ENCODE results near the gene PPP2R3C.
"Not testable (repeated sequence)": the region's sequence is repeated elsewhere in the genome, so short reads cannot be mapped to it uniquely, and the experiment has no call there.

The PPP2R3C gene

GRCh38 chr14:35159742-35160409, 38.1 kb upstream of the PPP2R3C start:
- no peaks in the 10 kb centered on the region for H3K4me1 ChIP-seq (ENCODE audit: control insufficient read depth in 1 of 2, insufficient read depth in 1 of 2, low read depth in 1 of 2, low read length in 1 of 2)
- H3K27ac ChIP-seq = no peak overlapping the region
- TF ChIP-seq, protein P1, sequence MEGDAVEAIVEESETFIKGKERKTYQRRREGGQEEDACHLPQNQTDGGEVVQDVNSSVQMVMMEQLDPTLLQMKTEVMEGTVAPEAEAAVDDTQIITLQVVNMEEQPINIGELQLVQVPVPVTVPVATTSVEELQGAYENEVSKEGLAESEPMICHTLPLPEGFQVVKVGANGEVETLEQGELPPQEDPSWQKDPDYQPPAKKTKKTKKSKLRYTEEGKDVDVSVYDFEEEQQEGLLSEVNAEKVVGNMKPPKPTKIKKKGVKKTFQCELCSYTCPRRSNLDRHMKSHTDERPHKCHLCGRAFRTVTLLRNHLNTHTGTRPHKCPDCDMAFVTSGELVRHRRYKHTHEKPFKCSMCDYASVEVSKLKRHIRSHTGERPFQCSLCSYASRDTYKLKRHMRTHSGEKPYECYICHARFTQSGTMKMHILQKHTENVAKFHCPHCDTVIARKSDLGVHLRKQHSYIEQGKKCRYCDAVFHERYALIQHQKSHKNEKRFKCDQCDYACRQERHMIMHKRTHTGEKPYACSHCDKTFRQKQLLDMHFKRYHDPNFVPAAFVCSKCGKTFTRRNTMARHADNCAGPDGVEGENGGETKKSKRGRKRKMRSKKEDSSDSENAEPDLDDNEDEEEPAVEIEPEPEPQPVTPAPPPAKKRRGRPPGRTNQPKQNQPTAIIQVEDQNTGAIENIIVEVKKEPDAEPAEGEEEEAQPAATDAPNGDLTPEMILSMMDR (IDR thresholded peaks at IDR 0.05) = no peak
- no peaks in the 10 kb centered on the region for H3K9me3 ChIP-seq
- H3K36me3 ChIP-seq = peaks cover 26% of the 10 kb centered on the region
- H3K27me3 ChIP-seq = no peaks in the 10 kb centered on the region
- H3K4me3 ChIP-seq (ENCODE audit: low read depth in 1 of 2, low read length in 1 of 2) = no peak overlapping the region

DNA sequence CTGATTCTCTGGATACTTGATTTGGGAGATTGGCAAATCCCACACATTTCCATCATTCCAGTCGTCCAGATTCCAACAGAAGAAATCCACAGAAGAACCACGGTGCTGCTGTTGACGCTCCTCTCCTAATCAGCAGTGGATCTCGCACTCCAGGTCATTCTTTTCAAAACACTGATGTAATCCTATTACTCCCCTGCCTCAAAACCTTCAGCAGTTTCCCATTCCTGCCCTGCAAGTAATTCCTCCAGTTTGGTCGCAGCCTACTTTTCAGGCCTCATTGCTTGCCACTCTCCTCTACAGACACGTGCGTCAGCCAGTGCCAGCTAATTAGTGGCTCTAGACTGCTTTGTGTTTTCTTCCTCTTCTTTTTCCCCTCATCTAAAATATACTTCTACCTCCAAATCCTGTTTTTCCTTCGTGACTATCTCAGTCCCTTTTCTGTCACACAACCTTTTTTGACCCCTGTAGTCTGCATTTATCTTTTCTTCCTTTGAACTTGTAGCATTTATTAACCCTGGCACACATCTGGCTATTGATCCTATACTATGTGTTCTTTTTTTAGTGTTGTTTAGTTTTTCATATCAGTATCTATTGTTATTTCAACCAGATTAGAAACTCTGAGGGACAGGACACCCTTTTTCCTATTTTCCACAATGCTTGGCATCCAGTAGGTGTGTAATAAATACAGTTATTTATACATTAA, 37.3 kb upstream of the PPP2R3C start:
- no peak overlapping the region for H3K4me3 ChIP-seq (ENCODE audit: low read depth in 1 of 2, low read length in 1 of 2)
- TF ChIP-seq, protein P1 (IDR thresholded peaks at IDR 0.05) = no peak
- peaks cover 23% of the 10 kb centered on the region for H3K36me3 ChIP-seq
- H3K27me3 ChIP-seq = no peaks in the 10 kb centered on the region
- H3K27ac ChIP-seq = no peak overlapping the region
- no peaks in the 10 kb centered on the region for H3K9me3 ChIP-seq
- no peaks in the 10 kb centered on the region for H3K4me1 ChIP-seq (ENCODE audit: control insufficient read depth in 1 of 2, insufficient read depth in 1 of 2, low read depth in 1 of 2, low read length in 1 of 2)

GRCh38 chr14:35158491-35158890, 36.7 kb upstream of the PPP2R3C start:
- no peaks in the 10 kb centered on the region for H3K4me1 ChIP-seq (ENCODE audit: control insufficient read depth in 1 of 2, insufficient read depth in 1 of 2, low read depth in 1 of 2, low read length in 1 of 2)
- H3K9me3 ChIP-seq = no peaks in the 10 kb centered on the region
- no peaks in the 10 kb centered on the region for H3K27me3 ChIP-seq
- H3K4me3 ChIP-seq (ENCODE audit: low read depth in 1 of 2, low read length in 1 of 2) = no peak overlapping the region
- H3K27ac ChIP-seq = no peak overlapping the region
- H3K36me3 ChIP-seq = peaks cover 21% of the 10 kb centered on the region
- TF ChIP-seq, protein P1 (IDR thresholded peaks at IDR 0.05) = no peak

- Histone ChIP-seq H3K36me3 (peaks cover 21% of the 10 kb centered on the region), H3K4me3 (ENCODE audit: low read depth in 1 of 2, low read length in 1 of 2) (no peak overlapping the region), H3K27me3 (no peaks in the 10 kb centered on the region), H3K27ac (no peak overlapping the region), H3K4me1 (ENCODE audit: control insufficient read depth in 1 of 2, insufficient read depth in 1 of 2, low read depth in 1 of 2, low read length in 1 of 2) (no peaks in the 10 kb centered on the region), H3K9me3 (no peaks in the 10 kb centered on the region)
- TF ChIP-seq, protein P1 (IDR thresholded peaks at IDR 0.05) = no peak
These were observed 34.2 kb upstream of the PPP2R3C start for GRCh38 chr14:35155962-35156361.

DNA sequence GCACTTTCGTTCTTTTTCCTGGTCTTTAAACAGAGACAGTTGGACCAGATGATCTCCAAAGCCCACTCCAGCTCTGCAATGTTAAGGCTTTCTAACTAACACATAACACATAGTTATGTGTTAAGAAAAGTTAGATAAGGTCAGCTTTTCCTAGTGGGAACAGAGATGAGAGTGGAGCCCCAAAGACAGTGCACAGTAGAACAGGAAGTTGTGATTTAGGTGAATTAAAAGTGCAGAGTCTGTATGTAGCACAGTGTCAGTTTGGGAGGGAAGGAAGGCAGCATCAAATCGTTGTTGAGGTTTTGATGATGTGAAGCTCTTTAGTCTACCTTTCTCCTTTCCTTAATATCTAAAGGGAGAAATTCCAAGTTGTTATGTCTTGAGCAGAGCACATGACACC, 32.2 kb upstream of the PPP2R3C start:
- no peaks in the 10 kb centered on the region for H3K27me3 ChIP-seq
- H3K27ac ChIP-seq = no peak overlapping the region
- no peaks in the 10 kb centered on the region for H3K9me3 ChIP-seq
- no peak overlapping the region for H3K4me3 ChIP-seq (ENCODE audit: low read depth in 1 of 2, low read length in 1 of 2)
- peaks cover 6% of the 10 kb centered on the region for H3K36me3 ChIP-seq
- TF ChIP-seq, protein P1 (IDR thresholded peaks at IDR 0.05) = no peak
- no peaks in the 10 kb centered on the region for H3K4me1 ChIP-seq (ENCODE audit: control insufficient read depth in 1 of 2, insufficient read depth in 1 of 2, low read depth in 1 of 2, low read length in 1 of 2)

DNA sequence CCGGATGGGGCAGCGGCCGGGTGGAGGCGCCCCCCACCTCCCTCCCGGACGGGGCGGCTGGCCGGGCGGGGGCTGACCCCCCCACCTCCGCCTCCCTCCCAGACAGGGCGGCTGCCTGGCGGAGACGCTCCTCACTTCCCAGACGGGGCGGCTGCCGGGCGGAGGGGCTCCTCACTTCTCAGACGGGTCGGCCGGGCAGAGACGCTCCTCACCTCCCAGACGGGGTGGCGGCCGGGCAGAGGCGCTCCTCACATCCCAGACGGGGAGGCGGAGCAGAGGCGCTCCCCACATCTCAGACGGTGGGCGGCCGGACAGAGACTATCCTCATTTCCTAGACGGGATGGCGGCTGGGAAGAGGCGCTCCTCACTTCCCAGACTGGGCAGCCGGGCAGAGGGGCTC, 30.7 kb upstream of the PPP2R3C start:
- H3K4me1 ChIP-seq (ENCODE audit: control insufficient read depth in 1 of 2, insufficient read depth in 1 of 2, low read depth in 1 of 2, low read length in 1 of 2); H3K9me3 ChIP-seq; H3K27ac ChIP-seq; H3K36me3 ChIP-seq; H3K27me3 ChIP-seq; H3K4me3 ChIP-seq (ENCODE audit: low read depth in 1 of 2, low read length in 1 of 2): not testable (repeated sequence)

All from neutrophil (primary cell).